Measurements from ENCODE around the gene ZBTB2. TPM values are rescaled to one million over a fixed set of nuclear protein-coding genes. Genes with fewer than 3 reads are reported as not detected.

The ZBTB2 gene
- total and polyA plus RNA-seq, 2 donors (not counting 3 experiments of a cell fraction or from before 2014, with no cell fraction given) = 11.8 to 13.1 TPM

GRCh38 chr6:151385177-151385576 lies 6.2 kb downstream of the ZBTB2 start:
- Histone ChIP-seq H3K27me3 (ENCODE audit: control insufficient read depth in 2 of 2, insufficient read depth in 2 of 2, low read length in 2 of 2) (no peaks in the 10 kb centered on the region), H3K4me3 (replicated peaks in 1 of 3; ENCODE audit: insufficient read depth in 1 of 3, low read depth in 1 of 3, low read length in 3 of 3) (no peak overlapping the region), H4K20me1 (replicated peaks; ENCODE audit: control insufficient read depth, extremely low read depth, insufficient read depth, low read length) (no peaks in the 10 kb centered on the region), H3K79me2 (ENCODE audit: control insufficient read depth, insufficient read depth, low read length) (peaks cover 59% of the 10 kb centered on the region), H3K36me3 (ENCODE audit: control insufficient read depth in 2 of 2, extremely low read depth in 1 of 2, insufficient read depth in 2 of 2, low read length in 2 of 2) (no peaks in the 10 kb centered on the region), H2AFZ (ENCODE audit: low read depth, low read length) (no peak overlapping the region), H3K9me1 (replicated peaks; ENCODE audit: control insufficient read depth, extremely low read depth, insufficient read depth, low read length) (no peaks in the 10 kb centered on the region), H3K4me2 (ENCODE audit: insufficient read depth, low read length) (peak overlapping the region; percentile 31), H3K4me1 (ENCODE audit: control insufficient read depth, extremely low read depth, insufficient read depth, low read length) (peaks cover 12% of the 10 kb centered on the region), H3K9ac (replicated peaks; ENCODE audit: extremely low read depth, insufficient read depth, low read length) (no peak overlapping the region), H3K9me3 (replicated peaks; ENCODE audit: control insufficient read depth, insufficient read depth, low read length) (no peaks in the 10 kb centered on the region), H3K27ac (ENCODE audit: insufficient read depth, low read depth, low read length) (no peak overlapping the region)
- no peak for FAIRE-seq
- BruUV-seq (replicated peaks) = no TSS peak
- DNase-seq (ENCODE audit: low read depth, low spot score) = peak; percentile 53
- dilution Hi-C loops (cut with MboI; ENCODE audit: extremely low pct_ligation_motif_present, low sequenced_read_pairs) = no loop called here
- TF ChIP-seq POLR2A (IDR thresholded peaks at IDR 0.05; ENCODE audit: low read depth, low read length) (no peak), CTCF (IDR thresholded peaks at IDR 0.05; ENCODE audit: extremely low read depth in 1 of 2, insufficient read depth in 1 of 2, low read depth in 1 of 2, low read length in 2 of 2) (no peak), MYC (IDR thresholded peaks at IDR 0.05; ENCODE audit: low read depth, low read length) (no peak), FOS (IDR thresholded peaks at IDR 0.05; ENCODE audit: borderline replicate concordance, insufficient read depth, low read length) (no peak), JUN (IDR thresholded peaks at IDR 0.05; ENCODE audit: borderline replicate concordance, insufficient read depth, insufficient read length, low read depth) (no peak), EZH2 (IDR thresholded peaks at IDR 0.05; ENCODE audit: borderline replicate concordance, low read depth, low read length, severe bottlenecking) (no peak), GATA2 (IDR thresholded peaks at IDR 0.05; ENCODE audit: insufficient read depth, insufficient read length, low read depth, low read length) (no peak), MAX (IDR thresholded peaks at IDR 0.05; ENCODE audit: insufficient read depth, insufficient read length) (no peak), POLR2AphosphoS5 (IDR thresholded peaks at IDR 0.05; ENCODE audit: insufficient read depth, low read depth, low read length) (no peak)
- ChIA-PET CTCF (interaction anchor here (0.6 to 1.0 kb wide), 3 partner anchors 15 to 90 kb away, joined by 3 to 5 read pairs (median 4); no protein-coding TSS in a partner anchor), POLR2A (interaction anchor here (0.7 kb wide), 1 partner anchor 10 kb away, joined by 3 read pairs; no protein-coding TSS in a partner anchor)
- intact Hi-C loops (cut with micrococcal nuclease) = no loop called here
